ENCODE measurements around the gene POLR3H. TPM values are rescaled to one million over a fixed set of nuclear protein-coding genes. Genes with fewer than 3 reads are reported as not detected.

The POLR3H gene
- total and polyA plus RNA-seq, 2 of the 4 experiments (the other 2 are of a cell fraction) = 37.8 to 67.8 TPM

DNA sequence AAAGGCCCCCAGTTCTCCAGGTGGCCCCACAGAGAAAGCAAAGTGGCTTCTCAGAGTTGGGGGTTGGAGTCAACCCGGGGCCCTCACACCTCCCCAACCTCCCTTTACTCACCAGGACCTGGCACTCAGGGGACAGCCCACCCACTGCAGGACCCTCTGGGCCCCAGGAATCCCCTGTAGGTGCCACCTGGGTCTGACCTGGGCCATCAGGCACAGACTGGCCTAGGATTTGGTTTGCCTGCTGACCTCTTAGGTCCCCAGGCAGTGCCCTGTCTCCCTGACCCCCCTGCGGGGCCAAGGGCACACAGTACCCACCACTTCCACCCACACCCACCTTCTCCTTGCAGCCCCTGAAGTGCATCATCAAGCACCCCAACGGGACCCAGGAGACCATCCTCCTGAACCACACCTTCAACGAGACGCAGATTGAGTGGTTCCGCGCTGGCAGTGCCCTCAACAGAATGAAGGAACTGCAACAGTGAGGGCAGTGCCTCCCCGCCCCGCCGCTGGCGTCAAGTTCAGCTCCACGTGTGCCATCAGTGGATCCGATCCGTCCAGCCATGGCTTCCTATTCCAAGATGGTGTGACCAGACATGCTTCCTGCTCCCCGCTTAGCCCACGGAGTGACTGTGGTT lies 16.0 kb downstream of the POLR3H start:
- in situ Hi-C loops (cut with MboI; ENCODE audit: low sequenced_read_pairs) (no loop called here), intact Hi-C loops (cut with micrococcal nuclease) (no loop called here), dilution Hi-C loops (cut with HindIII; ENCODE audit: low sequenced_read_pairs, unreplicated experiment) (no loop called here)
- Histone ChIP-seq H3K4me3 (ENCODE audit: insufficient read depth, low read depth, low read length) (no peak overlapping the region), H3K9me1 (ENCODE audit: insufficient read depth, low read length) (peaks cover 9% of the 10 kb centered on the region; the same call in 1 of the 2 replicates), H3K27ac (ENCODE audit: insufficient read depth, low read length) (no peak overlapping the region), H2BK15ac (ENCODE audit: low read depth, low read length) (no peak overlapping the region), H2AK9ac (replicated peaks; ENCODE audit: low read depth, low read length, poor library complexity) (no peak overlapping the region), H2AFZ (replicated peaks; ENCODE audit: low read length, poor library complexity) (no peak overlapping the region), H3K27me3 (ENCODE audit: control insufficient read depth, insufficient read depth, low read length) (no peaks in the 10 kb centered on the region), H2BK5ac (ENCODE audit: low read depth, low read length, poor library complexity, severe bottlenecking) (no peak overlapping the region), H3K79me1 (ENCODE audit: low read depth in 1 of 2, low read length in 2 of 2) (peaks cover 10 to 63% of the 10 kb centered on the region in 2 experiments; a peak in 3 of 4 replicates), H4K5ac (ENCODE audit: low read depth, low read length) (no peak overlapping the region), H2BK120ac (ENCODE audit: low read depth, low read length) (no peak overlapping the region), H2BK20ac (ENCODE audit: low read depth, low read length) (no peak overlapping the region), H4K20me1 (ENCODE audit: insufficient read depth, low read length) (peaks cover 51% of the 10 kb centered on the region), H3K4ac (ENCODE audit: low read depth, low read length) (no peak overlapping the region), H4K8ac (ENCODE audit: low read depth in 2 of 2, low read length in 2 of 2) (no peak overlapping the region), H3K18ac (ENCODE audit: low read depth, low read length) (no peak overlapping the region), H3K4me2 (ENCODE audit: low read depth, low read length) (no peak overlapping the region), H3K14ac (replicated peaks; ENCODE audit: low read depth, low read length) (no peak overlapping the region), H3K9me3 (ENCODE audit: control insufficient read depth, insufficient read depth, low read length) (no peaks in the 10 kb centered on the region), H3K9ac (ENCODE audit: low read depth, low read length) (no peak overlapping the region), H3K4me1 (ENCODE audit: control insufficient read depth, insufficient read depth, low read length) (peaks cover 20% of the 10 kb centered on the region), H3K56ac (ENCODE audit: extremely low read depth, insufficient read depth, low read length) (no peak overlapping the region), H3K36me3 (ENCODE audit: control insufficient read depth, insufficient read depth, low read length) (peaks cover 79% of the 10 kb centered on the region), H2AK5ac (ENCODE audit: low read depth, low read length) (no peak overlapping the region), H3K23ac (ENCODE audit: low read depth, low read length) (no peak overlapping the region), H4K91ac (ENCODE audit: insufficient read depth, low read depth, low read length) (no peak overlapping the region)
- DNase-seq = no peak
- ATAC-seq (ENCODE audit: low read depth) = no peak
- TSS peak; percentile 84 for BruUV-seq (replicated peaks)
- no CpG with 5 or more reads among the region's 16 CpGs for WGBS, 2 experiments (ENCODE audit: extremely low coverage in 2 of 2, insufficient read length in 1 of 2)
- ChIA-PET CTCF (no interaction called here), POLR2A (ENCODE audit: unreplicated experiment) (no interaction called here)
- no peak for TF ChIP-seq POLR2A (IDR thresholded peaks at IDR 0.05; ENCODE audit: low read depth, low read length)
